Measurements from ENCODE around the gene SBF2.
"Not testable (repeated sequence)": the region's sequence is repeated elsewhere in the genome, so short reads cannot be mapped to it uniquely, and the experiment has no call there.

The SBF2 gene

DNA sequence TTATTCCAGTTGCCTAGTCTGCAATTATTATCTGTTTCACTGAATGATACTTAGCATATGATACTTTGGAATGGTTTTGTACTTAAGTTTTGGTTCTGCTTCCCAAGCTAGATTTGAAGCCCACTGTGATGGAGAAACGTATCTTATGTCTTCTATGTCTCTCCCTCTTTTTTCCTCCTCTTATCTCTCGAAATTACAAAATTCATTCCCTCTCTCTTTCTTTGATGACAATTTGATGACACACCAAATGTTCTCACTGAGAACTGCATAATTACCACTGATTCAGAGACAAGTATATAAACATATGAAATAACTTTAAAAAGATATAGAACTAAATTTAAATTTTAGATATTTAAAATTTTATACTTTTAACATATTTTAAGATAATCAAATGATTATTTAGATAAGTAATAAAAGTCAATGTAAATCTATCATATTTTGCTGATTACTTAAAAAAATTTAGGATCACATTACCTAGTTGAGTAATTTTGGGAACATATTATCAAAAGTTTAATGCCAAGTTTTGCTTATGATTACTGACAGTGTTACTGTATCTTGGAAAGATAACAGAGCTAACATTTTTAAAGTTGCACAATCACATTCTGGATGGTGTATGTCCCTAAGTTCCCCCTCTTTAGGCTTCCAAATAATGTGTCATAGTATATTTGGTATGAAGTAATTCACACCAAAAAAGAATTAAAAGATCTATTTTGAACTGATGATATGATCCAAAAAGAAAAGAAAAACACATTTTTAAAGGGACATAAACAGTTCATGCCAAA, 255.3 kb downstream of the SBF2 start:
- 100% methylated on average over 2 of the region's 2 CpGs for WGBS
- Histone ChIP-seq H2BK15ac (ENCODE audit: low read depth, poor library complexity, severe bottlenecking) (no peak overlapping the region), H3K27ac (ENCODE audit: low read length, poor library complexity, severe bottlenecking) (no peak overlapping the region), H4K8ac (ENCODE audit: low read length) (no peak overlapping the region), H3K4me1 (ENCODE audit: control insufficient read depth, insufficient read depth, low read depth, low read length) (no peaks in the 10 kb centered on the region), H3K4ac (ENCODE audit: low read depth in 1 of 2, low read length in 2 of 2) (no peak overlapping the region), H2BK5ac (ENCODE audit: low read depth, low read length, poor library complexity, severe bottlenecking) (no peak overlapping the region), H2BK12ac (ENCODE audit: low read length in 2 of 2) (no peak overlapping the region), H3K9me3 (ENCODE audit: control insufficient read depth, low read length) (no peaks in the 10 kb centered on the region), H2AK5ac (ENCODE audit: low read length, severe bottlenecking) (no peak overlapping the region), H3K27me3 (ENCODE audit: control insufficient read depth in 1 of 2, insufficient read depth in 1 of 2, low read length in 2 of 2) (no peaks in the 10 kb centered on the region), H2AFZ (ENCODE audit: low read depth, low read length) (no peak overlapping the region), H2BK120ac (ENCODE audit: low read depth, low read length) (no peak overlapping the region), H3K79me1 (replicated peaks; ENCODE audit: low read length, poor library complexity, severe bottlenecking) (peaks cover 6% of the 10 kb centered on the region), H3K18ac (ENCODE audit: low read depth in 1 of 2, low read length in 2 of 2) (no peak overlapping the region), H3K14ac (ENCODE audit: low read length in 2 of 2) (no peak overlapping the region), H3K4me2 (ENCODE audit: low read length, poor library complexity, severe bottlenecking) (no peak overlapping the region), H3K4me3 (ENCODE audit: insufficient read depth in 1 of 2, low read depth in 1 of 2, low read length in 2 of 2) (no peak overlapping the region), H3K9ac (ENCODE audit: low read length) (peak overlapping the region; percentile 61), H3K23ac (ENCODE audit: low read length in 2 of 2) (no peak overlapping the region), H4K91ac (ENCODE audit: low read length) (no peak overlapping the region), H3K36me3 (ENCODE audit: control insufficient read depth in 1 of 2, insufficient read depth in 2 of 2, low read depth in 1 of 2, low read length in 2 of 2) (peaks cover 0 to 25% of the 10 kb centered on the region in 2 experiments)
- DNase-seq = peak; percentile 13

- H2AFZ ChIP-seq (ENCODE audit: low read depth, low read length); H3K18ac ChIP-seq (ENCODE audit: low read depth in 1 of 2, low read length in 2 of 2); H2BK120ac ChIP-seq (ENCODE audit: low read depth, low read length); DNase-seq; H4K91ac ChIP-seq (ENCODE audit: low read length); H3K36me3 ChIP-seq (ENCODE audit: control insufficient read depth in 1 of 2, insufficient read depth in 2 of 2, low read depth in 1 of 2, low read length in 2 of 2); H4K8ac ChIP-seq (ENCODE audit: low read length); H2BK15ac ChIP-seq (ENCODE audit: low read depth, poor library complexity, severe bottlenecking); H3K4ac ChIP-seq (ENCODE audit: low read depth in 1 of 2, low read length in 2 of 2); H3K27me3 ChIP-seq (ENCODE audit: control insufficient read depth in 1 of 2, insufficient read depth in 1 of 2, low read length in 2 of 2); H3K9me3 ChIP-seq (ENCODE audit: control insufficient read depth, low read length); H2BK5ac ChIP-seq (ENCODE audit: low read depth, low read length, poor library complexity, severe bottlenecking); H3K4me2 ChIP-seq (ENCODE audit: low read length, poor library complexity, severe bottlenecking); H3K4me1 ChIP-seq (ENCODE audit: control insufficient read depth, insufficient read depth, low read depth, low read length); H3K27ac ChIP-seq (ENCODE audit: low read length, poor library complexity, severe bottlenecking); H3K9ac ChIP-seq (ENCODE audit: low read length); H2BK12ac ChIP-seq (ENCODE audit: low read length in 2 of 2); H2AK5ac ChIP-seq (ENCODE audit: low read length, severe bottlenecking); H3K79me1 ChIP-seq (replicated peaks; ENCODE audit: low read length, poor library complexity, severe bottlenecking); H3K4me3 ChIP-seq (ENCODE audit: insufficient read depth in 1 of 2, low read depth in 1 of 2, low read length in 2 of 2); H3K14ac ChIP-seq (ENCODE audit: low read length in 2 of 2); H3K23ac ChIP-seq (ENCODE audit: low read length in 2 of 2): not testable (repeated sequence)
- WGBS = 93% methylated on average over 2 of the region's 6 CpGs
These were observed 258.1 kb downstream of the SBF2 start for GRCh38 chr11:10035932-10036331.

GRCh38 chr11:10032935-10033334, 261.1 kb downstream of the SBF2 start:
- Histone ChIP-seq H3K4me3 (ENCODE audit: insufficient read depth in 1 of 2, low read depth in 1 of 2, low read length in 2 of 2) (no peak overlapping the region), H2BK15ac (ENCODE audit: low read depth, poor library complexity, severe bottlenecking) (no peak overlapping the region), H3K18ac (ENCODE audit: low read depth in 1 of 2, low read length in 2 of 2) (no peak overlapping the region), H4K91ac (ENCODE audit: low read length) (no peak overlapping the region), H3K4me1 (ENCODE audit: control insufficient read depth, insufficient read depth, low read depth, low read length) (no peaks in the 10 kb centered on the region), H3K27me3 (ENCODE audit: control insufficient read depth in 1 of 2, insufficient read depth in 1 of 2, low read length in 2 of 2) (no peaks in the 10 kb centered on the region), H2AK5ac (ENCODE audit: low read length, severe bottlenecking) (no peak overlapping the region), H4K8ac (ENCODE audit: low read length) (no peak overlapping the region), H2BK120ac (ENCODE audit: low read depth, low read length) (no peak overlapping the region), H2BK5ac (ENCODE audit: low read depth, low read length, poor library complexity, severe bottlenecking) (no peak overlapping the region), H3K23ac (ENCODE audit: low read length in 2 of 2) (no peak overlapping the region), H3K79me1 (replicated peaks; ENCODE audit: low read length, poor library complexity, severe bottlenecking) (peaks cover 7% of the 10 kb centered on the region), H3K4me2 (ENCODE audit: low read length, poor library complexity, severe bottlenecking) (no peak overlapping the region), H3K36me3 (ENCODE audit: control insufficient read depth in 1 of 2, insufficient read depth in 2 of 2, low read depth in 1 of 2, low read length in 2 of 2) (peaks cover 0 to 20% of the 10 kb centered on the region in 2 experiments), H3K27ac (ENCODE audit: low read length, poor library complexity, severe bottlenecking) (no peak overlapping the region), H2BK12ac (ENCODE audit: low read length in 2 of 2) (no peak overlapping the region), H3K14ac (ENCODE audit: low read length in 2 of 2) (no peak overlapping the region), H3K4ac (ENCODE audit: low read depth in 1 of 2, low read length in 2 of 2) (no peak overlapping the region), H3K9me3 (ENCODE audit: control insufficient read depth, low read length) (no peaks in the 10 kb centered on the region), H2AFZ (ENCODE audit: low read depth, low read length) (no peak overlapping the region), H3K9ac (ENCODE audit: low read length) (peak overlapping the region; percentile 73)
- no peak for DNase-seq

- peaks cover 3 to 41% of the 10 kb centered on the region in 2 experiments for H3K36me3 ChIP-seq (ENCODE audit: control insufficient read depth in 1 of 2, insufficient read depth in 2 of 2, low read depth in 1 of 2, low read length in 2 of 2)
- H3K4me1 ChIP-seq (ENCODE audit: control insufficient read depth, insufficient read depth, low read depth, low read length) = no peaks in the 10 kb centered on the region
- H3K27me3 ChIP-seq (ENCODE audit: control insufficient read depth in 1 of 2, insufficient read depth in 1 of 2, low read length in 2 of 2) = no peaks in the 10 kb centered on the region
- H3K18ac ChIP-seq (ENCODE audit: low read depth in 1 of 2, low read length in 2 of 2) = no peak overlapping the region
- DNase-seq = no peak
- no peak overlapping the region for H2AK5ac ChIP-seq (ENCODE audit: low read length, severe bottlenecking)
- no peak overlapping the region for H3K14ac ChIP-seq (ENCODE audit: low read length in 2 of 2)
- H2AFZ ChIP-seq (ENCODE audit: low read depth, low read length) = no peak overlapping the region
- H4K91ac ChIP-seq (ENCODE audit: low read length) = no peak overlapping the region
- no peak overlapping the region for H3K23ac ChIP-seq (ENCODE audit: low read length in 2 of 2)
- H3K4ac ChIP-seq (ENCODE audit: low read depth in 1 of 2, low read length in 2 of 2) = no peak overlapping the region
- peaks cover 8% of the 10 kb centered on the region for H3K79me1 ChIP-seq (replicated peaks; ENCODE audit: low read length, poor library complexity, severe bottlenecking)
- no peak overlapping the region for H3K4me2 ChIP-seq (ENCODE audit: low read length, poor library complexity, severe bottlenecking)
- no peak overlapping the region for H3K9ac ChIP-seq (ENCODE audit: low read length)
- no peak overlapping the region for H2BK15ac ChIP-seq (ENCODE audit: low read depth, poor library complexity, severe bottlenecking)
- H3K9me3 ChIP-seq (ENCODE audit: control insufficient read depth, low read length) = no peaks in the 10 kb centered on the region
- H2BK12ac ChIP-seq (ENCODE audit: low read length in 2 of 2) = no peak overlapping the region
- H2BK120ac ChIP-seq (ENCODE audit: low read depth, low read length) = no peak overlapping the region
- no peak overlapping the region for H3K27ac ChIP-seq (ENCODE audit: low read length, poor library complexity, severe bottlenecking)
- WGBS = 100% methylated on average over 1 of the region's 2 CpGs
- H3K4me3 ChIP-seq (ENCODE audit: insufficient read depth in 1 of 2, low read depth in 1 of 2, low read length in 2 of 2) = no peak overlapping the region
- no peak overlapping the region for H4K8ac ChIP-seq (ENCODE audit: low read length)
- H2BK5ac ChIP-seq (ENCODE audit: low read depth, low read length, poor library complexity, severe bottlenecking) = no peak overlapping the region
These were observed 263.9 kb downstream of the SBF2 start for GRCh38 chr11:10030122-10030490.

Measured in mesenchymal stem cell (in vitro differentiated cells and primary cell).